ENCODE measurements around the gene SDK1. TPM values are rescaled to one million over a fixed set of nuclear protein-coding genes. Genes with fewer than 3 reads are reported as not detected.

Gene SDK1
- total and polyA plus RNA-seq, 2 experiments from 2014 or later: 2.1 to 10.0 TPM

DNA sequence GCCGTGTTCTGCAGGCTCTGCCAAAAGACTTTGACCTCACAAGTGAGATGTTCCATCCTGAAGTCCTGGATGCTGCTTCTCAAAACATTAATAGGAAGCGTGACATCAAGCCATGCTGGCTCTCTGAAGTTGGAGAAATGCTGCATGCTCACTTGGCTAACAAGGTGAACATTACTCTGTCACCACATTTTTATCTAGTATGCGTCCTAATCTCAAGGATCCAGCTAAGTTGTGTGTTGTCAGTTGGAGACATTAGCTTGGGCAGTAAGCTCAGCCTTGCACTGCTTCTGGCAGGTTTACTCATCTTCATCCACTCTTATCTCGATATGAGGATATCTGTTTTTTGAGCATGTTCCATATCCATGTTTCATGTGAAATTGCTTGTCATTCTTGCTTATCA, 165.2 kb downstream of the SDK1 start:
- Histone ChIP-seq H3K4me2 (no peak overlapping the region), H3K27me3 (ENCODE audit: insufficient read depth) (no peaks in the 10 kb centered on the region), H3F3A (replicated peaks; ENCODE audit: low read depth) (no peaks in the 10 kb centered on the region), H3K79me2 (replicated peaks; ENCODE audit: insufficient read depth) (no peaks in the 10 kb centered on the region), H3K4me1 (ENCODE audit: insufficient read depth) (no peaks in the 10 kb centered on the region), H3K36me3 (ENCODE audit: insufficient read depth) (no peaks in the 10 kb centered on the region), H2AFZ (no peak overlapping the region), H4K20me1 (replicated peaks; ENCODE audit: insufficient read depth) (no peaks in the 10 kb centered on the region), H3K9me2 (ENCODE audit: insufficient read depth) (no peaks in the 10 kb centered on the region), H3K4me3 (no peak overlapping the region), H3K27ac (ENCODE audit: low read depth) (no peak overlapping the region)
- Mint-ChIP-seq H3K4me3 (no peak overlapping the region), H3K9me3 (no peaks in the 10 kb centered on the region), H3K27ac (no peak overlapping the region), H3K36me3 (ENCODE audit: low read depth) (no peaks in the 10 kb centered on the region), H3K4me1 (peaks cover 6% of the 10 kb centered on the region; the same call in 2 of the 3 replicates), H3K27me3 (ENCODE audit: insufficient read depth, low read depth, poor library complexity) (no peaks in the 10 kb centered on the region)
- TF ChIP-seq EZH2phosphoT487 (IDR thresholded peaks at IDR 0.05; ENCODE audit: unreplicated experiment) (no peak), POLR2AphosphoS5 (IDR thresholded peaks at IDR 0.05; ENCODE audit: low read depth) (no peak), JUNB (IDR thresholded peaks at IDR 0.05; ENCODE audit: unreplicated experiment) (no peak), STAT1 (IDR thresholded peaks at IDR 0.05; ENCODE audit: unreplicated experiment) (no peak), NANOG (IDR thresholded peaks at IDR 0.05; ENCODE audit: borderline replicate concordance) (no peak), ZNF331 (CRISPR knock-in tag; IDR thresholded peaks at IDR 0.05; ENCODE audit: low read depth) (no peak), CREB1 (CRISPR knock-in tag; IDR thresholded peaks at IDR 0.05; ENCODE audit: low read depth) (no peak), EZH2 (IDR thresholded peaks at IDR 0.05; ENCODE audit: low read depth, unreplicated experiment) (no peak)
- TF ChIP-seq, protein P1, sequence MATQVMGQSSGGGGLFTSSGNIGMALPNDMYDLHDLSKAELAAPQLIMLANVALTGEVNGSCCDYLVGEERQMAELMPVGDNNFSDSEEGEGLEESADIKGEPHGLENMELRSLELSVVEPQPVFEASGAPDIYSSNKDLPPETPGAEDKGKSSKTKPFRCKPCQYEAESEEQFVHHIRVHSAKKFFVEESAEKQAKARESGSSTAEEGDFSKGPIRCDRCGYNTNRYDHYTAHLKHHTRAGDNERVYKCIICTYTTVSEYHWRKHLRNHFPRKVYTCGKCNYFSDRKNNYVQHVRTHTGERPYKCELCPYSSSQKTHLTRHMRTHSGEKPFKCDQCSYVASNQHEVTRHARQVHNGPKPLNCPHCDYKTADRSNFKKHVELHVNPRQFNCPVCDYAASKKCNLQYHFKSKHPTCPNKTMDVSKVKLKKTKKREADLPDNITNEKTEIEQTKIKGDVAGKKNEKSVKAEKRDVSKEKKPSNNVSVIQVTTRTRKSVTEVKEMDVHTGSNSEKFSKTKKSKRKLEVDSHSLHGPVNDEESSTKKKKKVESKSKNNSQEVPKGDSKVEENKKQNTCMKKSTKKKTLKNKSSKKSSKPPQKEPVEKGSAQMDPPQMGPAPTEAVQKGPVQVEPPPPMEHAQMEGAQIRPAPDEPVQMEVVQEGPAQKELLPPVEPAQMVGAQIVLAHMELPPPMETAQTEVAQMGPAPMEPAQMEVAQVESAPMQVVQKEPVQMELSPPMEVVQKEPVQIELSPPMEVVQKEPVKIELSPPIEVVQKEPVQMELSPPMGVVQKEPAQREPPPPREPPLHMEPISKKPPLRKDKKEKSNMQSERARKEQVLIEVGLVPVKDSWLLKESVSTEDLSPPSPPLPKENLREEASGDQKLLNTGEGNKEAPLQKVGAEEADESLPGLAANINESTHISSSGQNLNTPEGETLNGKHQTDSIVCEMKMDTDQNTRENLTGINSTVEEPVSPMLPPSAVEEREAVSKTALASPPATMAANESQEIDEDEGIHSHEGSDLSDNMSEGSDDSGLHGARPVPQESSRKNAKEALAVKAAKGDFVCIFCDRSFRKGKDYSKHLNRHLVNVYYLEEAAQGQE (IDR thresholded peaks at IDR 0.05; ENCODE audit: unreplicated experiment): no peak
- TF ChIP-seq, protein P2, sequence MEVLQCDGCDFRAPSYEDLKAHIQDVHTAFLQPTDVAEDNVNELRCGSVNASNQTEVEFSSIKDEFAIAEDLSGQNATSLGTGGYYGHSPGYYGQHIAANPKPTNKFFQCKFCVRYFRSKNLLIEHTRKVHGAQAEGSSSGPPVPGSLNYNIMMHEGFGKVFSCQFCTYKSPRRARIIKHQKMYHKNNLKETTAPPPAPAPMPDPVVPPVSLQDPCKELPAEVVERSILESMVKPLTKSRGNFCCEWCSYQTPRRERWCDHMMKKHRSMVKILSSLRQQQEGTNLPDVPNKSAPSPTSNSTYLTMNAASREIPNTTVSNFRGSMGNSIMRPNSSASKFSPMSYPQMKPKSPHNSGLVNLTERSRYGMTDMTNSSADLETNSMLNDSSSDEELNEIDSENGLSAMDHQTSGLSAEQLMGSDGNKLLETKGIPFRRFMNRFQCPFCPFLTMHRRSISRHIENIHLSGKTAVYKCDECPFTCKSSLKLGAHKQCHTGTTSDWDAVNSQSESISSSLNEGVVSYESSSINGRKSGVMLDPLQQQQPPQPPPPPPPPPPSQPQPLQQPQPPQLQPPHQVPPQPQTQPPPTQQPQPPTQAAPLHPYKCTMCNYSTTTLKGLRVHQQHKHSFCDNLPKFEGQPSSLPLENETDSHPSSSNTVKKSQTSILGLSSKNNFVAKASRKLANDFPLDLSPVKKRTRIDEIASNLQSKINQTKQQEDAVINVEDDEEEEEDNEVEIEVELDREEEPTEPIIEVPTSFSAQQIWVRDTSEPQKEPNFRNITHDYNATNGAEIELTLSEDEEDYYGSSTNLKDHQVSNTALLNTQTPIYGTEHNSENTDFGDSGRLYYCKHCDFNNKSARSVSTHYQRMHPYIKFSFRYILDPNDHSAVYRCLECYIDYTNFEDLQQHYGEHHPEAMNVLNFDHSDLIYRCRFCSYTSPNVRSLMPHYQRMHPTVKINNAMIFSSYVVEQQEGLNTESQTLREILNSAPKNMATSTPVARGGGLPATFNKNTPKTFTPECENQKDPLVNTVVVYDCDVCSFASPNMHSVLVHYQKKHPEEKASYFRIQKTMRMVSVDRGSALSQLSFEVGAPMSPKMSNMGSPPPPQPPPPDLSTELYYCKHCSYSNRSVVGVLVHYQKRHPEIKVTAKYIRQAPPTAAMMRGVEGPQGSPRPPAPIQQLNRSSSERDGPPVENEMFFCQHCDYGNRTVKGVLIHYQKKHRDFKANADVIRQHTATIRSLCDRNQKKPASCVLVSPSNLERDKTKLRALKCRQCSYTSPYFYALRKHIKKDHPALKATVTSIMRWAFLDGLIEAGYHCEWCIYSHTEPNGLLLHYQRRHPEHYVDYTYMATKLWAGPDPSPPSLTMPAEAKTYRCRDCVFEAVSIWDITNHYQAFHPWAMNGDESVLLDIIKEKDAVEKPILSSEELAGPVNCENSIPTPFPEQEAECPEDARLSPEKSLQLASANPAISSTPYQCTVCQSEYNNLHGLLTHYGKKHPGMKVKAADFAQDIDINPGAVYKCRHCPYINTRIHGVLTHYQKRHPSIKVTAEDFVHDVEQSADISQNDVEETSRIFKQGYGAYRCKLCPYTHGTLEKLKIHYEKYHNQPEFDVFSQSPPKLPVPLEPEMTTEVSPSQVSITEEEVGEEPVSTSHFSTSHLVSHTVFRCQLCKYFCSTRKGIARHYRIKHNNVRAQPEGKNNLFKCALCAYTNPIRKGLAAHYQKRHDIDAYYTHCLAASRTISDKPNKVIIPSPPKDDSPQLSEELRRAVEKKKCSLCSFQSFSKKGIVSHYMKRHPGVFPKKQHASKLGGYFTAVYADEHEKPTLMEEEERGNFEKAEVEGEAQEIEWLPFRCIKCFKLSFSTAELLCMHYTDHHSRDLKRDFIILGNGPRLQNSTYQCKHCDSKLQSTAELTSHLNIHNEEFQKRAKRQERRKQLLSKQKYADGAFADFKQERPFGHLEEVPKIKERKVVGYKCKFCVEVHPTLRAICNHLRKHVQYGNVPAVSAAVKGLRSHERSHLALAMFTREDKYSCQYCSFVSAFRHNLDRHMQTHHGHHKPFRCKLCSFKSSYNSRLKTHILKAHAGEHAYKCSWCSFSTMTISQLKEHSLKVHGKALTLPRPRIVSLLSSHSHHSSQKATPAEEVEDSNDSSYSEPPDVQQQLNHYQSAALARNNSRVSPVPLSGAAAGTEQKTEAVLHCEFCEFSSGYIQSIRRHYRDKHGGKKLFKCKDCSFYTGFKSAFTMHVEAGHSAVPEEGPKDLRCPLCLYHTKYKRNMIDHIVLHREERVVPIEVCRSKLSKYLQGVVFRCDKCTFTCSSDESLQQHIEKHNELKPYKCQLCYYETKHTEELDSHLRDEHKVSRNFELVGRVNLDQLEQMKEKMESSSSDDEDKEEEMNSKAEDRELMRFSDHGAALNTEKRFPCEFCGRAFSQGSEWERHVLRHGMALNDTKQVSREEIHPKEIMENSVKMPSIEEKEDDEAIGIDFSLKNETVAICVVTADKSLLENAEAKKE (CRISPR knock-in tag; IDR thresholded peaks at IDR 0.05): no peak
- TF ChIP-seq, protein P3, sequence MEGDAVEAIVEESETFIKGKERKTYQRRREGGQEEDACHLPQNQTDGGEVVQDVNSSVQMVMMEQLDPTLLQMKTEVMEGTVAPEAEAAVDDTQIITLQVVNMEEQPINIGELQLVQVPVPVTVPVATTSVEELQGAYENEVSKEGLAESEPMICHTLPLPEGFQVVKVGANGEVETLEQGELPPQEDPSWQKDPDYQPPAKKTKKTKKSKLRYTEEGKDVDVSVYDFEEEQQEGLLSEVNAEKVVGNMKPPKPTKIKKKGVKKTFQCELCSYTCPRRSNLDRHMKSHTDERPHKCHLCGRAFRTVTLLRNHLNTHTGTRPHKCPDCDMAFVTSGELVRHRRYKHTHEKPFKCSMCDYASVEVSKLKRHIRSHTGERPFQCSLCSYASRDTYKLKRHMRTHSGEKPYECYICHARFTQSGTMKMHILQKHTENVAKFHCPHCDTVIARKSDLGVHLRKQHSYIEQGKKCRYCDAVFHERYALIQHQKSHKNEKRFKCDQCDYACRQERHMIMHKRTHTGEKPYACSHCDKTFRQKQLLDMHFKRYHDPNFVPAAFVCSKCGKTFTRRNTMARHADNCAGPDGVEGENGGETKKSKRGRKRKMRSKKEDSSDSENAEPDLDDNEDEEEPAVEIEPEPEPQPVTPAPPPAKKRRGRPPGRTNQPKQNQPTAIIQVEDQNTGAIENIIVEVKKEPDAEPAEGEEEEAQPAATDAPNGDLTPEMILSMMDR (conservative IDR thresholded peaks at IDR 0.05; ENCODE audit: low read depth in 2 of 2): no peak
- DNase-seq (ENCODE audit: low spot score) (no peak), ATAC-seq (no peak)

Measured in GM23338 (cell line).